AG10803 (cell line): ENCODE results near the gene CDHR5.

Experiments
- DNase-seq: peaks from one replicate; pipeline ENCODE4 v3.0.0; 2010; ENCODE audit warnings: low read depth
- H3K4me3 ChIP-seq: 2 replicates; pipeline ENCODE4 v1.5.1; 2011; ENCODE audit warnings: mild to moderate bottlenecking, low read length, control low read depth
- TF ChIP-seq, protein P1 (sequence below): conservative IDR thresholded peaks from 2 replicates; pipeline ENCODE4 v1.5.1; 2011; ENCODE audit warnings: mild to moderate bottlenecking, low read length, control low read depth, inconsistent platforms

Gene CDHR5

GRCh38 chr11:581752-582151 lies 43.0 kb downstream of the CDHR5 start:
- no peak overlapping the region for H3K4me3 ChIP-seq
- TF ChIP-seq, protein P1, sequence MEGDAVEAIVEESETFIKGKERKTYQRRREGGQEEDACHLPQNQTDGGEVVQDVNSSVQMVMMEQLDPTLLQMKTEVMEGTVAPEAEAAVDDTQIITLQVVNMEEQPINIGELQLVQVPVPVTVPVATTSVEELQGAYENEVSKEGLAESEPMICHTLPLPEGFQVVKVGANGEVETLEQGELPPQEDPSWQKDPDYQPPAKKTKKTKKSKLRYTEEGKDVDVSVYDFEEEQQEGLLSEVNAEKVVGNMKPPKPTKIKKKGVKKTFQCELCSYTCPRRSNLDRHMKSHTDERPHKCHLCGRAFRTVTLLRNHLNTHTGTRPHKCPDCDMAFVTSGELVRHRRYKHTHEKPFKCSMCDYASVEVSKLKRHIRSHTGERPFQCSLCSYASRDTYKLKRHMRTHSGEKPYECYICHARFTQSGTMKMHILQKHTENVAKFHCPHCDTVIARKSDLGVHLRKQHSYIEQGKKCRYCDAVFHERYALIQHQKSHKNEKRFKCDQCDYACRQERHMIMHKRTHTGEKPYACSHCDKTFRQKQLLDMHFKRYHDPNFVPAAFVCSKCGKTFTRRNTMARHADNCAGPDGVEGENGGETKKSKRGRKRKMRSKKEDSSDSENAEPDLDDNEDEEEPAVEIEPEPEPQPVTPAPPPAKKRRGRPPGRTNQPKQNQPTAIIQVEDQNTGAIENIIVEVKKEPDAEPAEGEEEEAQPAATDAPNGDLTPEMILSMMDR: no peak

GRCh38 chr11:581342-581741 lies 43.4 kb downstream of the CDHR5 start:
- TF ChIP-seq, protein P1: no peak
- no peak for DNase-seq
- no peak overlapping the region for H3K4me3 ChIP-seq

More at GRCh38 chr11:581752-582151, 43.0 kb downstream of the CDHR5 start:
- DNase-seq: no peak

GRCh38 chr11:579830-580601 lies 44.7 kb downstream of the CDHR5 start:
- TF ChIP-seq, protein P1: no peak
- DNase-seq: no peak
- H3K4me3 ChIP-seq: no peak overlapping the region

GRCh38 chr11:578276-579035 lies 46.3 kb downstream of the CDHR5 start:
- H3K4me3 ChIP-seq: peak overlapping the region; percentile 93
- no peak for DNase-seq
- TF ChIP-seq, protein P1: no peak

DNA sequence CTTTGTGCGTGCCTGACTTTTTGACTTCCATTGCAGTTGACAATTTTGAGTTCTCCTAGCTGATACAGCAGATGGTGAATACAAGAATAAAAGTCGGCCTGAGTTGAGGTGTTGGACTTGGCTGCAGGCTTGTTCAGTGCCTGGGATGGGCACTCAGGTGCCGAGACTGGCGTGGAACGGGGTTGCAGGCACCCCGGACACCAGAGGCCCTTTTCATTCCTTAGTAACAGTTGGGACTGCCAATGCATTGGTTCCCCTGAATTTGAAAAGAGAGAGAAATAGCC lies 47.2 kb downstream of the CDHR5 start:
- TF ChIP-seq, protein P1: no peak
- no peak for DNase-seq
- peak overlapping the region; percentile 93 for H3K4me3 ChIP-seq

- peak overlapping the region; percentile 93 for H3K4me3 ChIP-seq
- TF ChIP-seq, protein P1: no peak
- no peak for DNase-seq
Measured at GRCh38 chr11:576811-577610, 47.7 kb downstream of the CDHR5 start.
